ENCODE data around the gene CDC20B. TPM values are rescaled to one million over a fixed set of nuclear protein-coding genes. Genes with fewer than 3 reads are reported as not detected.
"Not testable (repeated sequence)": the region's sequence is repeated elsewhere in the genome, so short reads cannot be mapped to it uniquely, and the experiment has no call there.

Gene CDC20B
- total and polyA plus RNA-seq, 7 donors = not detected

- Histone ChIP-seq H3K27ac (no peak overlapping the region), H3K4me1 (no peaks in the 10 kb centered on the region), H3K9me3 (no peaks in the 10 kb centered on the region), H3K4me3 (no peak overlapping the region), H3K27me3 (no peaks in the 10 kb centered on the region), H3K36me3 (no peaks in the 10 kb centered on the region)
- whole genome bisulfite sequencing, 2 donors = 85 to 87% methylated on average over 2 of the region's 2 CpGs
- TF ChIP-seq POLR2A (IDR thresholded peaks at IDR 0.05) = no peak
- TF ChIP-seq, protein P1, sequence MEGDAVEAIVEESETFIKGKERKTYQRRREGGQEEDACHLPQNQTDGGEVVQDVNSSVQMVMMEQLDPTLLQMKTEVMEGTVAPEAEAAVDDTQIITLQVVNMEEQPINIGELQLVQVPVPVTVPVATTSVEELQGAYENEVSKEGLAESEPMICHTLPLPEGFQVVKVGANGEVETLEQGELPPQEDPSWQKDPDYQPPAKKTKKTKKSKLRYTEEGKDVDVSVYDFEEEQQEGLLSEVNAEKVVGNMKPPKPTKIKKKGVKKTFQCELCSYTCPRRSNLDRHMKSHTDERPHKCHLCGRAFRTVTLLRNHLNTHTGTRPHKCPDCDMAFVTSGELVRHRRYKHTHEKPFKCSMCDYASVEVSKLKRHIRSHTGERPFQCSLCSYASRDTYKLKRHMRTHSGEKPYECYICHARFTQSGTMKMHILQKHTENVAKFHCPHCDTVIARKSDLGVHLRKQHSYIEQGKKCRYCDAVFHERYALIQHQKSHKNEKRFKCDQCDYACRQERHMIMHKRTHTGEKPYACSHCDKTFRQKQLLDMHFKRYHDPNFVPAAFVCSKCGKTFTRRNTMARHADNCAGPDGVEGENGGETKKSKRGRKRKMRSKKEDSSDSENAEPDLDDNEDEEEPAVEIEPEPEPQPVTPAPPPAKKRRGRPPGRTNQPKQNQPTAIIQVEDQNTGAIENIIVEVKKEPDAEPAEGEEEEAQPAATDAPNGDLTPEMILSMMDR (IDR thresholded peaks at IDR 0.05) = no peak
- TF ChIP-seq POLR2AphosphoS5 (IDR thresholded peaks at IDR 0.05) = no peak
- TF ChIP-seq EP300 (IDR thresholded peaks at IDR 0.05) = no peak
- DNase-seq = no peak
- intact Hi-C loops (cut with DNase I) = no loop called here
These were observed 68.8 kb downstream of the CDC20B start for GRCh38 chr5:55104036-55104772.

- Histone ChIP-seq H3K9me3 (no peaks in the 10 kb centered on the region), H3K4me3 (no peak within 1 kb of the TSS), H3K27ac (no peak within 1 kb of the TSS), H3K27me3 (no peaks in the 10 kb centered on the region), H3K36me3 (no peaks in the 10 kb centered on the region), H3K4me1 (no peaks in the 10 kb centered on the region)
- no peak for DNase-seq
- TF ChIP-seq EP300 (IDR thresholded peaks at IDR 0.05) (no peak), POLR2AphosphoS5 (IDR thresholded peaks at IDR 0.05) (no peak), POLR2A (IDR thresholded peaks at IDR 0.05) (no peak)
- TF ChIP-seq, protein P1 (IDR thresholded peaks at IDR 0.05) = no peak
- WGBS, 2 donors = 46 to 72% methylated on average over 3 of the region's 3 CpGs
- intact Hi-C loops (cut with DNase I) = no loop called here
These were observed 70.6 kb downstream of the CDC20B start, which contains the start of gene GZMA for GRCh38 chr5:55102348-55102747. GZMA (plus strand) TSS chr5:55102646; CDS start chr5:55102683, 37 bp downstream.

DNA sequence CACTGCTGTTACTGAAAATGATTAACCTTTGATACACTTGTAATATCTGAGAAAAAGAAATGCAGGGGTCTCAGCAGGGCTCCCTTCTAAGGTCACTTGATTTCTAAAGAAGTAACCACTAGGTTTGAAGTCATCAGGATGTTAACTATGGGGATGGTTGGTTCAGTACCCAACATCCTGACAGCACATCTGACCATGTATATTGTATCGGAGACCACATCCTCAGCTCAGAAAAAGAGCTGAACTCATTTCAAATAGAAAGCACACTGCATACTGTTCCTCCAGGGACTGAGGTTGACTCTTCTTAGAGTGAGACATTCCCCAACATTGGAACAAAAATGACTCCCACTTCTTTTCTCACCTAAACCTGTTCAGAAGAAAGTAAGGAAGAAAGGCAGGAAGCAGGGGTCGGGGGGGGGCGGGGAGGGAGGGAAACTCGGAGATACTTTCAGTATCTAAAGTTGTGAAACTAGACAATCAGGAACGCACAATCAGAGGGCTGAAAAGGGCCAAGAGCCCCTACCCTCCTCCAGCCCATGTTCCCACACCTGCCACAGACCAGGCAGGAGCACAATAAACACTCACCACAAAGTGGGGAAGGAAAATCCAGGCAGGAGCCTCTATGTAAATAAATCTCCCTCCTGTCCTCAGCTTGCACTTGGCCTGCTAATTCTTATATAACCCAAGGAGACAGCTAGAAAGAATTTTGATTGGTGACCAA lies 71.3 kb downstream of the CDC20B start:
- no peaks in the 10 kb centered on the region for H3K4me1 ChIP-seq
- H3K4me3 ChIP-seq = no peak overlapping the region
- H3K36me3 ChIP-seq = no peaks in the 10 kb centered on the region
- intact Hi-C loops (cut with DNase I) = no loop called here
- no peak for TF ChIP-seq POLR2A (IDR thresholded peaks at IDR 0.05)
- 39 to 64% methylated on average over 5 of the region's 5 CpGs for WGBS, 2 donors
- no peak for DNase-seq
- H3K27ac ChIP-seq = no peak overlapping the region
- H3K9me3 ChIP-seq = no peaks in the 10 kb centered on the region
- no peaks in the 10 kb centered on the region for H3K27me3 ChIP-seq

DNA sequence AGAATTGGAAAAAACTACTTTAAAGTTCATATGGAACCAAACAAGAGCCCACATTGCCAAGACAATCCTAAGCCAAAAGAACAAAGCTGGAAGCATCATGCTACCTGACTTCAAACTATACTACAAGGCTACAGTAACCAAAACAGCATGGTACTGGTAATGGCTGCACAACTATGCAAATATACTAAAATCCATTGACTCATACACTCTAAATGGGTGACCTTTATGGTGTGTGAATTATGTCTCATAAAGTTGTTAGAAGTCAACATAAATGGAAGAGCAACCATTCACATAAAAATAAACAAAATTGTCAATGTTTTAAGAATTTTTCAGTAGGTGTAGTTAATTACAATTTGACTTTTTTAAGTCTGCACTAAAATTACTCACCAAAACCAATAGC lies 71.8 kb downstream of the CDC20B start:
- H3K4me1 ChIP-seq; H3K27ac ChIP-seq; H3K36me3 ChIP-seq; H3K9me3 ChIP-seq; H3K4me3 ChIP-seq; DNase-seq; H3K27me3 ChIP-seq; intact Hi-C loops (cut with DNase I): not testable (repeated sequence)

DNA sequence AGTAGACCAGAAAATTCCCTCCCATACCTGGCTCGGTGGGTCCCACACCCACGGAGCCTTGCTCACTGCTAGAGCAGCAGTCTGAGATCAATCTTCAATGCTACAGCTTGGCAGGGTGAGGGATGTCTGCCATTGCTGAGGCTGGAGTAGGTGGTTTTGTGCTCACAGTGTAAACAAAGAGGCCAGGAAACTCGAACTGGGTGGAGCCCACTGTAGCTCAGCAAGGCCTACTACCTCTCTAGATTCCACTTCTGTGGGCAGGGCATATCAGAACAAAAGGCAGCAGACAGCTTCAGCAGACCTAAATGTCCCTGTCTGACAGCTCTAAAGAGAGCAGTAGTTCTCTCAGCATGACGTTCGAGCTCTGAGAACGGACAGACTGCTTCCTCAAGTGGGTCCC lies 76.1 kb downstream of the CDC20B start:
- H3K27me3 ChIP-seq = no peaks in the 10 kb centered on the region
- no peak overlapping the region for H3K27ac ChIP-seq
- H3K36me3 ChIP-seq = no peaks in the 10 kb centered on the region
- no peak for DNase-seq
- 62 to 74% methylated on average over 6 of the region's 6 CpGs for WGBS, 2 donors
- no peak overlapping the region for H3K4me3 ChIP-seq
- intact Hi-C loops (cut with DNase I) = no loop called here
- TF ChIP-seq POLR2A (IDR thresholded peaks at IDR 0.05) (no peak), EP300 (IDR thresholded peaks at IDR 0.05) (no peak), POLR2AphosphoS5 (IDR thresholded peaks at IDR 0.05) (no peak)
- TF ChIP-seq, protein P1 (IDR thresholded peaks at IDR 0.05) = no peak
- H3K4me1 ChIP-seq = no peaks in the 10 kb centered on the region
- no peaks in the 10 kb centered on the region for H3K9me3 ChIP-seq

Data from sigmoid colon (tissue), 7 donors.